SK-N-SH (cell line): Measurements from ENCODE around the gene FOXA3.

Experiments used
- JUND ChIP-seq: IDR thresholded peaks from 2 replicates; pipeline ENCODE4 v1.4.0; 2012
- MEF2A ChIP-seq: IDR thresholded peaks from 2 replicates; pipeline ENCODE4 v1.4.0; 2012; ENCODE audit warnings: low read depth, borderline replicate concordance
- NRF1 ChIP-seq: IDR thresholded peaks from 2 replicates; pipeline ENCODE4 v1.6.1; 2012; ENCODE audit warnings: low read depth, mild to moderate bottlenecking, low read length
- RFX5 ChIP-seq: IDR thresholded peaks from 2 replicates; pipeline ENCODE4 v1.6.1; 2012; ENCODE audit warnings: mild to moderate bottlenecking, improper control_type of control experiment, low read length
- TF ChIP-seq, protein P1 (sequence below): fragments of 200-600 bp; sonication (generic); IDR thresholded peaks from 2 replicates; pipeline ENCODE4 v1.6.1; 2017; ENCODE audit warnings: antibody characterized with exemption, mild to moderate bottlenecking, moderate library complexity

DNA sequence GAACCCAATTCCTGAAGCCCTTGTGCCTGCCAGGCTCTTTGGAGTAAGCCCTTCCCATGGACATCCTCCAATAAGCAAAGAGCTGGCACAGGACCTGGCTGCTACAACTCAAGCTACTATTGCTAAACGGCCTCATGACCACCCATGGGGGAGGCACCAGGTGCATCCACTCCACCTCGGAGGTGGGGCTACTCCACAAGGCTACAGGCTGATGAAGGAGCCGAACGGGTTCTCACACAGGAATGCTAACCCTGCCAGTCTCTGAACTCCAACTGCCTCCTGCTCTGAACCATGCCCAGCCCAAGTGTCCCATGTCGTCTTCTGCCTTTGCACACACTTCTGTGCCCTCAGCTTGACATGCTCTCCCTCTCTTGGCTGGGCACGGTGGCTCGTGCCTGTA is 11.1 kb upstream of the FOXA3 start:
- TF ChIP-seq RFX5 (no peak), JUND (no peak), MEF2A (no peak), NRF1 (no peak)
- TF ChIP-seq, protein P1, sequence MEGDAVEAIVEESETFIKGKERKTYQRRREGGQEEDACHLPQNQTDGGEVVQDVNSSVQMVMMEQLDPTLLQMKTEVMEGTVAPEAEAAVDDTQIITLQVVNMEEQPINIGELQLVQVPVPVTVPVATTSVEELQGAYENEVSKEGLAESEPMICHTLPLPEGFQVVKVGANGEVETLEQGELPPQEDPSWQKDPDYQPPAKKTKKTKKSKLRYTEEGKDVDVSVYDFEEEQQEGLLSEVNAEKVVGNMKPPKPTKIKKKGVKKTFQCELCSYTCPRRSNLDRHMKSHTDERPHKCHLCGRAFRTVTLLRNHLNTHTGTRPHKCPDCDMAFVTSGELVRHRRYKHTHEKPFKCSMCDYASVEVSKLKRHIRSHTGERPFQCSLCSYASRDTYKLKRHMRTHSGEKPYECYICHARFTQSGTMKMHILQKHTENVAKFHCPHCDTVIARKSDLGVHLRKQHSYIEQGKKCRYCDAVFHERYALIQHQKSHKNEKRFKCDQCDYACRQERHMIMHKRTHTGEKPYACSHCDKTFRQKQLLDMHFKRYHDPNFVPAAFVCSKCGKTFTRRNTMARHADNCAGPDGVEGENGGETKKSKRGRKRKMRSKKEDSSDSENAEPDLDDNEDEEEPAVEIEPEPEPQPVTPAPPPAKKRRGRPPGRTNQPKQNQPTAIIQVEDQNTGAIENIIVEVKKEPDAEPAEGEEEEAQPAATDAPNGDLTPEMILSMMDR, result no peak
